ENCODE results near the gene MAGI2. TPM values are rescaled to one million over a fixed set of nuclear protein-coding genes. Genes with fewer than 3 reads are reported as not detected.

The MAGI2 gene
- total and polyA plus RNA-seq, 2 experiments from 2014 or later, result 10.4 to 26.4 TPM

DNA sequence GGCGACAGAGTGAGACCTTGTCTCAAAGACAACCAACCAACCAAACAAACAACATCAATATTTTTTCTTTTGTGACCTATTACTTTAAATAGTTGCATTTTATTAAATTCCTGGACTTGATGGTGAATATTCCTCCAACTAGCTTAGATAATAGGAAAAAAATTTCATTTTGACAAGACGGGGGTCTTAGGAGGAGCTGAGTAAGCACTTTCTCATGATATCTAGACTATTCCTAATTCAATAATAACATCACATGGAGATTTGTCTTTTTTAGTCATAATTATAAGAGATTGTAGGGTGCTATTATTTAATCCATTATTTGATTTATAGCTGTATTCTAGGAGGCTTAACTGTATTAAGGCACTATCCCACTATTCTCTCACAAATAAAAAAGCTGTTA is 952.4 kb downstream of the MAGI2 start:
- H3K4me1 Mint-ChIP-seq, result peaks cover 21% of the 10 kb centered on the region
- no peak overlapping the region for H3K4me2 ChIP-seq
- H3K4me1 ChIP-seq (ENCODE audit: insufficient read depth), result peaks cover 28% of the 10 kb centered on the region
- no peaks in the 10 kb centered on the region for H3K9me2 ChIP-seq (ENCODE audit: insufficient read depth)
- no peaks in the 10 kb centered on the region for H3K27me3 Mint-ChIP-seq (ENCODE audit: insufficient read depth, low read depth, poor library complexity)
- H4K20me1 ChIP-seq (replicated peaks; ENCODE audit: insufficient read depth), result no peaks in the 10 kb centered on the region
- no peaks in the 10 kb centered on the region for H3K27me3 ChIP-seq (ENCODE audit: insufficient read depth)
- H3K36me3 ChIP-seq (ENCODE audit: insufficient read depth), result peaks cover 2% of the 10 kb centered on the region; the same call in 1 of the 2 replicates
- H3K9me3 Mint-ChIP-seq, result no peaks in the 10 kb centered on the region
- H3K79me2 ChIP-seq (replicated peaks; ENCODE audit: insufficient read depth), result no peaks in the 10 kb centered on the region
- TF ChIP-seq STAT1 (IDR thresholded peaks at IDR 0.05; ENCODE audit: unreplicated experiment) (no peak), POLR2AphosphoS5 (IDR thresholded peaks at IDR 0.05; ENCODE audit: low read depth) (no peak), ZNF331 (CRISPR knock-in tag; IDR thresholded peaks at IDR 0.05; ENCODE audit: low read depth) (no peak), NANOG (IDR thresholded peaks at IDR 0.05; ENCODE audit: borderline replicate concordance) (no peak), CREB1 (CRISPR knock-in tag; IDR thresholded peaks at IDR 0.05; ENCODE audit: low read depth) (no peak)
- TF ChIP-seq, protein P1, sequence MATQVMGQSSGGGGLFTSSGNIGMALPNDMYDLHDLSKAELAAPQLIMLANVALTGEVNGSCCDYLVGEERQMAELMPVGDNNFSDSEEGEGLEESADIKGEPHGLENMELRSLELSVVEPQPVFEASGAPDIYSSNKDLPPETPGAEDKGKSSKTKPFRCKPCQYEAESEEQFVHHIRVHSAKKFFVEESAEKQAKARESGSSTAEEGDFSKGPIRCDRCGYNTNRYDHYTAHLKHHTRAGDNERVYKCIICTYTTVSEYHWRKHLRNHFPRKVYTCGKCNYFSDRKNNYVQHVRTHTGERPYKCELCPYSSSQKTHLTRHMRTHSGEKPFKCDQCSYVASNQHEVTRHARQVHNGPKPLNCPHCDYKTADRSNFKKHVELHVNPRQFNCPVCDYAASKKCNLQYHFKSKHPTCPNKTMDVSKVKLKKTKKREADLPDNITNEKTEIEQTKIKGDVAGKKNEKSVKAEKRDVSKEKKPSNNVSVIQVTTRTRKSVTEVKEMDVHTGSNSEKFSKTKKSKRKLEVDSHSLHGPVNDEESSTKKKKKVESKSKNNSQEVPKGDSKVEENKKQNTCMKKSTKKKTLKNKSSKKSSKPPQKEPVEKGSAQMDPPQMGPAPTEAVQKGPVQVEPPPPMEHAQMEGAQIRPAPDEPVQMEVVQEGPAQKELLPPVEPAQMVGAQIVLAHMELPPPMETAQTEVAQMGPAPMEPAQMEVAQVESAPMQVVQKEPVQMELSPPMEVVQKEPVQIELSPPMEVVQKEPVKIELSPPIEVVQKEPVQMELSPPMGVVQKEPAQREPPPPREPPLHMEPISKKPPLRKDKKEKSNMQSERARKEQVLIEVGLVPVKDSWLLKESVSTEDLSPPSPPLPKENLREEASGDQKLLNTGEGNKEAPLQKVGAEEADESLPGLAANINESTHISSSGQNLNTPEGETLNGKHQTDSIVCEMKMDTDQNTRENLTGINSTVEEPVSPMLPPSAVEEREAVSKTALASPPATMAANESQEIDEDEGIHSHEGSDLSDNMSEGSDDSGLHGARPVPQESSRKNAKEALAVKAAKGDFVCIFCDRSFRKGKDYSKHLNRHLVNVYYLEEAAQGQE (IDR thresholded peaks at IDR 0.05; ENCODE audit: unreplicated experiment), result no peak
- TF ChIP-seq, protein P2, sequence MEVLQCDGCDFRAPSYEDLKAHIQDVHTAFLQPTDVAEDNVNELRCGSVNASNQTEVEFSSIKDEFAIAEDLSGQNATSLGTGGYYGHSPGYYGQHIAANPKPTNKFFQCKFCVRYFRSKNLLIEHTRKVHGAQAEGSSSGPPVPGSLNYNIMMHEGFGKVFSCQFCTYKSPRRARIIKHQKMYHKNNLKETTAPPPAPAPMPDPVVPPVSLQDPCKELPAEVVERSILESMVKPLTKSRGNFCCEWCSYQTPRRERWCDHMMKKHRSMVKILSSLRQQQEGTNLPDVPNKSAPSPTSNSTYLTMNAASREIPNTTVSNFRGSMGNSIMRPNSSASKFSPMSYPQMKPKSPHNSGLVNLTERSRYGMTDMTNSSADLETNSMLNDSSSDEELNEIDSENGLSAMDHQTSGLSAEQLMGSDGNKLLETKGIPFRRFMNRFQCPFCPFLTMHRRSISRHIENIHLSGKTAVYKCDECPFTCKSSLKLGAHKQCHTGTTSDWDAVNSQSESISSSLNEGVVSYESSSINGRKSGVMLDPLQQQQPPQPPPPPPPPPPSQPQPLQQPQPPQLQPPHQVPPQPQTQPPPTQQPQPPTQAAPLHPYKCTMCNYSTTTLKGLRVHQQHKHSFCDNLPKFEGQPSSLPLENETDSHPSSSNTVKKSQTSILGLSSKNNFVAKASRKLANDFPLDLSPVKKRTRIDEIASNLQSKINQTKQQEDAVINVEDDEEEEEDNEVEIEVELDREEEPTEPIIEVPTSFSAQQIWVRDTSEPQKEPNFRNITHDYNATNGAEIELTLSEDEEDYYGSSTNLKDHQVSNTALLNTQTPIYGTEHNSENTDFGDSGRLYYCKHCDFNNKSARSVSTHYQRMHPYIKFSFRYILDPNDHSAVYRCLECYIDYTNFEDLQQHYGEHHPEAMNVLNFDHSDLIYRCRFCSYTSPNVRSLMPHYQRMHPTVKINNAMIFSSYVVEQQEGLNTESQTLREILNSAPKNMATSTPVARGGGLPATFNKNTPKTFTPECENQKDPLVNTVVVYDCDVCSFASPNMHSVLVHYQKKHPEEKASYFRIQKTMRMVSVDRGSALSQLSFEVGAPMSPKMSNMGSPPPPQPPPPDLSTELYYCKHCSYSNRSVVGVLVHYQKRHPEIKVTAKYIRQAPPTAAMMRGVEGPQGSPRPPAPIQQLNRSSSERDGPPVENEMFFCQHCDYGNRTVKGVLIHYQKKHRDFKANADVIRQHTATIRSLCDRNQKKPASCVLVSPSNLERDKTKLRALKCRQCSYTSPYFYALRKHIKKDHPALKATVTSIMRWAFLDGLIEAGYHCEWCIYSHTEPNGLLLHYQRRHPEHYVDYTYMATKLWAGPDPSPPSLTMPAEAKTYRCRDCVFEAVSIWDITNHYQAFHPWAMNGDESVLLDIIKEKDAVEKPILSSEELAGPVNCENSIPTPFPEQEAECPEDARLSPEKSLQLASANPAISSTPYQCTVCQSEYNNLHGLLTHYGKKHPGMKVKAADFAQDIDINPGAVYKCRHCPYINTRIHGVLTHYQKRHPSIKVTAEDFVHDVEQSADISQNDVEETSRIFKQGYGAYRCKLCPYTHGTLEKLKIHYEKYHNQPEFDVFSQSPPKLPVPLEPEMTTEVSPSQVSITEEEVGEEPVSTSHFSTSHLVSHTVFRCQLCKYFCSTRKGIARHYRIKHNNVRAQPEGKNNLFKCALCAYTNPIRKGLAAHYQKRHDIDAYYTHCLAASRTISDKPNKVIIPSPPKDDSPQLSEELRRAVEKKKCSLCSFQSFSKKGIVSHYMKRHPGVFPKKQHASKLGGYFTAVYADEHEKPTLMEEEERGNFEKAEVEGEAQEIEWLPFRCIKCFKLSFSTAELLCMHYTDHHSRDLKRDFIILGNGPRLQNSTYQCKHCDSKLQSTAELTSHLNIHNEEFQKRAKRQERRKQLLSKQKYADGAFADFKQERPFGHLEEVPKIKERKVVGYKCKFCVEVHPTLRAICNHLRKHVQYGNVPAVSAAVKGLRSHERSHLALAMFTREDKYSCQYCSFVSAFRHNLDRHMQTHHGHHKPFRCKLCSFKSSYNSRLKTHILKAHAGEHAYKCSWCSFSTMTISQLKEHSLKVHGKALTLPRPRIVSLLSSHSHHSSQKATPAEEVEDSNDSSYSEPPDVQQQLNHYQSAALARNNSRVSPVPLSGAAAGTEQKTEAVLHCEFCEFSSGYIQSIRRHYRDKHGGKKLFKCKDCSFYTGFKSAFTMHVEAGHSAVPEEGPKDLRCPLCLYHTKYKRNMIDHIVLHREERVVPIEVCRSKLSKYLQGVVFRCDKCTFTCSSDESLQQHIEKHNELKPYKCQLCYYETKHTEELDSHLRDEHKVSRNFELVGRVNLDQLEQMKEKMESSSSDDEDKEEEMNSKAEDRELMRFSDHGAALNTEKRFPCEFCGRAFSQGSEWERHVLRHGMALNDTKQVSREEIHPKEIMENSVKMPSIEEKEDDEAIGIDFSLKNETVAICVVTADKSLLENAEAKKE (CRISPR knock-in tag; IDR thresholded peaks at IDR 0.05), result no peak
- TF ChIP-seq, protein P3, sequence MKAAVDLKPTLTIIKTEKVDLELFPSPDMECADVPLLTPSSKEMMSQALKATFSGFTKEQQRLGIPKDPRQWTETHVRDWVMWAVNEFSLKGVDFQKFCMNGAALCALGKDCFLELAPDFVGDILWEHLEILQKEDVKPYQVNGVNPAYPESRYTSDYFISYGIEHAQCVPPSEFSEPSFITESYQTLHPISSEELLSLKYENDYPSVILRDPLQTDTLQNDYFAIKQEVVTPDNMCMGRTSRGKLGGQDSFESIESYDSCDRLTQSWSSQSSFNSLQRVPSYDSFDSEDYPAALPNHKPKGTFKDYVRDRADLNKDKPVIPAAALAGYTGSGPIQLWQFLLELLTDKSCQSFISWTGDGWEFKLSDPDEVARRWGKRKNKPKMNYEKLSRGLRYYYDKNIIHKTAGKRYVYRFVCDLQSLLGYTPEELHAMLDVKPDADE (IDR thresholded peaks at IDR 0.05), result no peak
- no peak overlapping the region for H3K4me3 ChIP-seq
- H3K27ac Mint-ChIP-seq, result no peak overlapping the region
- DNase-seq (ENCODE audit: low spot score), result no peak
- ATAC-seq, result no peak
- H2AFZ ChIP-seq, result no peak overlapping the region
- H3K27ac ChIP-seq (ENCODE audit: low read depth), result no peak overlapping the region
- H3K4me3 Mint-ChIP-seq, result no peak overlapping the region
- H3F3A ChIP-seq (replicated peaks; ENCODE audit: low read depth), result no peaks in the 10 kb centered on the region
- H3K36me3 Mint-ChIP-seq (ENCODE audit: low read depth), result peaks cover 3% of the 10 kb centered on the region; the same call in 1 of the 3 replicates
